GM18508 (cell line): ENCODE data around the gene RPS6KL1.

ENCODE experiments used
- ATAC-seq: cut with Tn5 transposase; IDR thresholded peaks from one replicate; pipeline ENCODE4 v1.9.1; 2021; ENCODE audit warnings: moderate number of reproducible peaks; ENCODE audit not compliant: insufficient read depth, unreplicated experiment

The RPS6KL1 gene

GRCh38 chr14:74897642-74898041 is 25.4 kb downstream of the RPS6KL1 start:
- no peak for ATAC-seq

GRCh38 chr14:74896400-74896799 is 26.7 kb downstream of the RPS6KL1 start:
- no peak for ATAC-seq

GRCh38 chr14:74893614-74894091 is 29.4 kb downstream of the RPS6KL1 start:
- no peak for ATAC-seq

GRCh38 chr14:74892745-74893144 is 30.3 kb downstream of the RPS6KL1 start:
- no peak for ATAC-seq

GRCh38 chr14:74891870-74892269 is 31.2 kb downstream of the RPS6KL1 start:
- ATAC-seq: no peak

GRCh38 chr14:74890262-74890661 is 32.8 kb downstream of the RPS6KL1 start:
- ATAC-seq: no peak

- no peak for ATAC-seq
Measured at GRCh38 chr14:74888164-74889158, 34.6 kb downstream of the RPS6KL1 start.

- ATAC-seq: no peak
Measured at GRCh38 chr14:74886001-74886400, 37.1 kb downstream of the RPS6KL1 start.

GRCh38 chr14:74882103-74882920 is 40.7 kb downstream of the RPS6KL1 start:
- ATAC-seq: peak; percentile 15

GRCh38 chr14:74881431-74882102 is 41.5 kb downstream of the RPS6KL1 start, which contains the start of gene DLST:
DLST (plus strand) TSS chr14:74881916; CDS start chr14:74881954, 38 bp downstream.
- peak; percentile 61 for ATAC-seq

GRCh38 chr14:74879427-74880182 is 43.5 kb downstream of the RPS6KL1 start:
- no peak for ATAC-seq

- ATAC-seq: no peak
Measured at GRCh38 chr14:74875941-74876913, 46.8 kb downstream of the RPS6KL1 start, which contains the start of gene PROX2. PROX2 (minus strand) TSS chr14:74876145; CDS start chr14:74863834, 12,311 bp downstream.

- ATAC-seq: no peak
Measured at GRCh38 chr14:74875204-74875603, 47.9 kb downstream of the RPS6KL1 start.

GRCh38 chr14:74871819-74872218 is 51.2 kb downstream of the RPS6KL1 start:
- no peak for ATAC-seq

GRCh38 chr14:74868739-74869138 is 54.3 kb downstream of the RPS6KL1 start:
- no peak for ATAC-seq

GRCh38 chr14:74867673-74868072 is 55.4 kb downstream of the RPS6KL1 start:
- no peak for ATAC-seq

- ATAC-seq: no peak
Measured at GRCh38 chr14:74866708-74867389, 56.2 kb downstream of the RPS6KL1 start.

- no peak for ATAC-seq
Measured at GRCh38 chr14:74865156-74865555, 57.9 kb downstream of the RPS6KL1 start.
